Activated B cell treated with CpG ODN at 0.5 μM for 24 hours (primary cell): ENCODE results near the gene RELCH. TPM values are rescaled to one million over a fixed set of nuclear protein-coding genes. Genes with fewer than 3 reads are reported as not detected.

Experiments
- ATAC-seq: fragments of 200-7000 bp; cut with Tn5 transposase; one replicate; pipeline ENCODE4 v1.10.0; 2021; ENCODE audit warnings: low read depth, mild to moderate bottlenecking, moderate library complexity
- CTCF ChIA-PET: fragments of 350-600 bp; sonication (Branson Sonifier 250); formaldehyde crosslinking; loops from one replicate; lab custom pipeline; 2021; ENCODE audit warnings: antibody characterized with exemption; lab: Charles Lee
- POLR2A ChIA-PET: fragments of 350-600 bp; sonication (Branson Sonifier 250); formaldehyde crosslinking; loops from one replicate; lab custom pipeline; 2021; ENCODE audit warnings: antibody characterized with exemption; lab: Charles Lee
- DNase-seq: peaks from one replicate; pipeline ENCODE4 v3.0.0; 2022
- H3K27ac Mint-ChIP-seq: one replicate; pipeline ENCODE4 v1.8.0; 2020; ENCODE audit warnings: mixed read lengths
- H3K27me3 Mint-ChIP-seq: one replicate; pipeline ENCODE4 v1.8.0; 2021; ENCODE audit warnings: mixed read lengths
- H3K36me3 Mint-ChIP-seq: one replicate; pipeline ENCODE4 v1.8.0; 2021; ENCODE audit warnings: low read depth, mixed read lengths
- H3K4me1 Mint-ChIP-seq: one replicate; pipeline ENCODE4 v1.8.0; 2021; ENCODE audit warnings: mixed read lengths
- H3K4me3 Mint-ChIP-seq: one replicate; pipeline ENCODE4 v1.8.0; 2020; ENCODE audit warnings: mild to moderate bottlenecking, mixed read lengths
- H3K9me3 Mint-ChIP-seq: one replicate; pipeline ENCODE4 v1.8.0; 2020; ENCODE audit warnings: mixed read lengths
- CTCF ChIP-seq: fragments of 200-600 bp; IDR thresholded peaks from one replicate; pipeline ENCODE4 v1.8.0; 2022; ENCODE audit warnings: antibody characterized with exemption, mild to moderate bottlenecking
- intact Hi-C: fragments of 100-400 bp; cut with micrococcal nuclease; formaldehyde crosslinking; loops from one replicate; pipeline ENCODE4 v1.15.1; 2024
- total RNA-seq: library from RNA; stranded (reverse); gene quantifications from 2 replicates; pipeline ENCODE4 v1.2.3, GENCODE V29; 2022

Gene RELCH
- total RNA-seq, 1 donor from 2014 or later: 59.0 TPM

- Mint-ChIP-seq H3K36me3 (no peaks in the 10 kb centered on the region), H3K4me3 (no peak overlapping the region), H3K9me3 (no peaks in the 10 kb centered on the region), H3K4me1 (no peaks in the 10 kb centered on the region), H3K27me3 (peaks cover 7% of the 10 kb centered on the region), H3K27ac (no peak overlapping the region)
- no peak for DNase-seq
- ChIA-PET POLR2A (no interaction called here), CTCF (no interaction called here)
- intact Hi-C loops: no loop called here
- no peak for ATAC-seq
- TF ChIP-seq CTCF: no peak
Observed at GRCh38 chr18:62353170-62353569, 166.1 kb downstream of the RELCH start.

- POLR2A ChIA-PET: no interaction called here
- no peaks in the 10 kb centered on the region for H3K36me3 Mint-ChIP-seq
- H3K4me1 Mint-ChIP-seq: no peaks in the 10 kb centered on the region
- intact Hi-C loops: no loop called here
- CTCF ChIA-PET: no interaction called here
- no peak for TF ChIP-seq CTCF
- H3K4me3 Mint-ChIP-seq: no peak overlapping the region
- DNase-seq: no peak
- H3K9me3 Mint-ChIP-seq: no peaks in the 10 kb centered on the region
- no peak overlapping the region for H3K27ac Mint-ChIP-seq
- peaks cover 6% of the 10 kb centered on the region for H3K27me3 Mint-ChIP-seq
- no peak for ATAC-seq
Observed at GRCh38 chr18:62354151-62354550, 167.1 kb downstream of the RELCH start.

GRCh38 chr18:62357079-62357719 is 170.1 kb downstream of the RELCH start:
- Mint-ChIP-seq H3K4me3 (no peak overlapping the region), H3K4me1 (no peaks in the 10 kb centered on the region), H3K27ac (no peak overlapping the region), H3K27me3 (peaks cover 5% of the 10 kb centered on the region), H3K36me3 (no peaks in the 10 kb centered on the region), H3K9me3 (no peaks in the 10 kb centered on the region)
- DNase-seq (no peak), ATAC-seq (no peak)
- intact Hi-C loops: no loop called here
- CTCF ChIA-PET: no interaction called here
- no peak for TF ChIP-seq CTCF
- POLR2A ChIA-PET: no interaction called here

Other genes starting within 250 kb of the RELCH start
- 26.4 and 29.4 TPM in 2 replicates for gene PIGN, start 199 bp upstream of the RELCH start, total RNA-seq
- gene TNFRSF11A, start 138.1 kb downstream of the RELCH start, total RNA-seq: 0.07 and 0.24 TPM in 2 replicates